ENCODE results near the gene YRDC.

Gene YRDC

GRCh38 chr1:37822906-37823815, 15.2 kb upstream of the YRDC start:
- in situ Hi-C loops (cut with HindIII; ENCODE audit: low sequenced_read_pairs), result no loop called here

DNA sequence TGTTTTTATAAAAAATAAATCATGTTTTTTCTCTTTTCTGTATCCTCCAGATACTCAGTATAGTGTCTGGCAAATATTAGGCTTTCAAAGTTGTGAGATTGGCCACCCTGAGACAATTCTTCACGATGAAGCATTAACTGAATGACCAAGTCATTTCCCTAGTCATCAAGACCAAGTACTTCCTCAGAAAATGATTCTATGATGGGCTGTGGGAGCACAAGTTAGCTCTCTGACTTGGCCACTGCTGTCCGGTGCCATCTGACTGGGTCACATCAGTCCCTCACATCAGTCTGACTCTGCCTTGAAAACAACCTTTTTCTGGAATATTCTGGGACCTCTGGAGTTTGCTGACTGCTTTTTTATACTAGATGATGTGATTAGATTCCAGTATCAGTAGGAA, 13.5 kb upstream of the YRDC start:
- in situ Hi-C loops (cut with HindIII; ENCODE audit: low sequenced_read_pairs), result no loop called here

DNA sequence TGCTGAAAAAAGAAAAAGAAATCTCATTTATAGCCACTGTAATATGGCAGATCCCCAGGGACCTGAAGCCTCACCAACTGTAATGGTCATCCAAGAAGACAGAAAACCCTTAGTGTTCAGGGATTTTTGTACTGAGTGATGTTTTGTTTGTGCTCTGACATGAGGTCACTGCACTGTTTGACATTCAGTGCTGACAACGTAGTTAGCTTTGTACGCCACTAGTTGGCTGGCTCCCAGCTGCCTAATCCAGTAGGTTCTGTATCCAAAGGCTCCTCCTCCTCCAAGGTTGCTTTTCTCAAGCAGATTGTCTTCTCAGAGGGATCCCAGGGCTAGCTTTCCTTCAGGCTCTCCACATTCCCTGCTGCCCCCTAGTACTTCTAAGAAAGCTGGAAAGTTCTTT, 9.5 kb upstream of the YRDC start:
- in situ Hi-C loops (cut with HindIII; ENCODE audit: low sequenced_read_pairs), result no loop called here

DNA sequence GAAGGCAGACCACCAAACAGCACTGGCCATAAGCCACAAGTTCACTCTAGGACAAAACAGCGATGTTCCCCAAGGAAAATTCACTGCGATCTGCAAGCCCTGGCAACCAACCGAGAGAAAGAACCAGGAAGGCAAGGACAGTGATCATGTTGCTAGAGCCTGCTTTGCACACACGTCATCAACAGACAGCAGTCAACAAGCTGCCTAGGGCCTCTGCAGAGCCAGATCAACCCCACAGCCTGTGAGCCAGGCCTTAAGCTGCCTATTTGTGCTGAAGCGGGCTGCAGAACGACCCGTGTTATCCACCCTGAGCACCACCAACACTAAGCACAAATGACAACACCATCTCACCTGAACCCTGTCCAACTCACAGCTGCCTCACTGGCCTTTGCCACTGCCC, 6.2 kb upstream of the YRDC start:
- in situ Hi-C loops (cut with HindIII; ENCODE audit: low sequenced_read_pairs), result no loop called here

DNA sequence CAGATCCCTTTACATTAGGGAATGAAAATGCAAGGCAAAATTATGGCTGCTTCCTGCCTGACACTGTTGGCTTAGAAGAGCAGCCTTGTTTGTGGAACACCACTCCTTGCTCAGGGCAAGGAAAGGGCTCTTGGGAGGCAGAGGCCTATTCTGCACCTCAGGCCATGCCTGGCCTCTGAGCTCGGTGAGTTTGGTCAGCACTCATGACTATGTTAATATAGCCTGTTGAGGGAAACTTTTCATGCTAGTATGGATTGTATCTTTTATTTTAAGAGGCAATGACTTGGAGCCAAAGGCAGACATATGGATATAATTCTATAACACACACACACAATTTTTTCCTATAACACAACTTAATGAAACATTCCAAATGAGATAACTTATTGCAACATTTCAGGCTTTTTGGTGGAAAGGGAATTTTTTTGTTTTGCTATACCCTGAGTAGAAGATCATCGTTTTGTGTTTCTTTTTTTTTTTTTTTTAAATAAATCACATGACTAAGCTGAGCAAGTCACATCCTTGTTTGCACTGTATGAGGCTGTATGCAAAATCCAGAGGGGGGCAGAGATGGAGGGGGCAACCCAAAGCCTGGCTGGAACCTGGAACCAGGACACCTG, 5.6 kb upstream of the YRDC start:
- in situ Hi-C loops (cut with HindIII; ENCODE audit: low sequenced_read_pairs), result no loop called here

- in situ Hi-C loops (cut with HindIII; ENCODE audit: low sequenced_read_pairs), result no loop called here
These were observed 3.1 kb upstream of the YRDC start for GRCh38 chr1:37811027-37811655.

DNA sequence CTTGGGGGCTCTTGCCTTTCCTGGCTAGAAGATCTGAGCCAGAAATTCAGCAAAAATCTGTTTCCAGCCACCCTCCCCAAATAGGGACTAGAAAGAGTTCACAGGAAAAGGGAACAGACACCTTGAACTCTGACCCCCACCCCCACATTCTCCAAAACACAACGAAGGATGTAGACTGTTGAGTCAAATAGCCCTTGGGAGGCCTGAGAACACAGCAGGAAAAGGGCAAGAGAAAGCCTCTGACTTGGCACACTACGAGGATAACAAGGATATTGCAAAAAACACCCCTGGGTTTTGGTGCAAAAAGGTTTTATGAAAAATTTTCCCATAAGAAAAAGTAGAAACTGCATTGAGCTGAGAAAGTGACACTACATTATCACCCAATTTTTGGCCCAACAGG, 1.9 kb upstream of the YRDC start:
- in situ Hi-C loops (cut with HindIII; ENCODE audit: low sequenced_read_pairs), result no loop called here

GRCh38 chr1:37808369-37809319, 636 bp upstream of the YRDC start:
- in situ Hi-C loops (cut with HindIII; ENCODE audit: low sequenced_read_pairs), result no loop called here

DNA sequence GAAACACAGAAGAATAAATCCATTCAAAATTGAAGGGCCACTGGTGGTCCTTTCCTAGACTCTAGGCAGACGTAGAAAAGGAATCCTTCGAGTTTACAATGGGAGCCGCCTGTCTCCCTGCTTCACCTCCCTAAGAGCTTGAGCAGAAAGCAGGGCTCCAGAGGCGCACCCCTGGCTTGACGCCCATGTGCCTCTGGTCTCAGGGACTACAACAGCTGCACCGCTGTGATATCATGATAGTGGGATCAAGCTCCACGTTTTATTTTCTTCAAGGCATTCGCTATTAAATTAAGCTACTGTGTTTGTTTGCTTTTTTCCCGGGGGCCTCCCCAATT, 821 bp downstream of the YRDC start:
- in situ Hi-C loops (cut with HindIII; ENCODE audit: low sequenced_read_pairs), result no loop called here

DNA sequence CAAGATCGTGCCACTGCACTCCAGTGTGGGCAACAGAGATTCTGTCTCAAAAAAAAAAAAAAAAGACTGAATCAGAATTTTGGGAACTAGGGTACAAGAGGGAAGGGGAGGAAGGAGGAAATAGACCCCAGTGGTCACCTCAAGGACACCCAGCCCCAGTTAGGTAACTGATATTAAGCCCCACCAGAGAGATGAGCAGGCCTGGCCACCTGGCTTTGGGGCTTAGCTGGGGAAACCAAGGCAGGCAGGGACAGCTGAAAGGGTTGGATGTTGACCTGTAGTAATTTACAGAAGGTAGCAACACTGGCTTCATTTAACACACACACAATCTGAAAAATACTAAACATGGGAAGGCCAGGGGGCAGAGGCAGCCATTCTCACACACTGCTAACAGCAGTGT, 5.6 kb downstream of the YRDC start:
- in situ Hi-C loops (cut with HindIII; ENCODE audit: low sequenced_read_pairs), result no loop called here

DNA sequence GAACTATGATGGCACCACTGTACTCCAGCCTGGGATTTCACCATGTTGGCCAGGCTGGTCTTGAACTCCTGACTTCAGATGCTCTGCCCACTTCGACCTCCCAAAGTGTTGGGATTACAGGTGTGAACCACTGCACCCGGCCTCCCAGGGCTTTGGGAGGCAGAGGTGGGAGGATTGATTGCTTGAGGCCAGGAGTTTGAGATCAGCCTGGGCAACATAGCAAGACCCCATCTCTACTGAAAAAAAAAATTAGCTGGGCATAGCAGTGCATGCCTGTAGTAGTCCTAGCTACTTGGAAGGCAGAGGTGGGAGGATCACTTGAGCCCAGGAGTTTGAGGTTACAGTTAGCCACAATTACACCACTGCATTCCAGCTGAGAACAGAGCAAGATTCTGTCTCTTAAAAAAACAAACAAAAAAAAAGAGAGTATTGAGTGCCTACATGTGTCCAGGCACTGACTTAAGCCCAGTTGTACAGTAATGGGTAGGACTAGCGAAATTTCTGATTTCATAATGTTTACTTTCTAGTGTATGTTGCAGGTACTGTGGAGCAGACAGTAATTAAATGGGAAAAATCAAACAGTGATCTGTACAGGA, 10.2 kb downstream of the YRDC start:
- in situ Hi-C loops (cut with HindIII; ENCODE audit: low sequenced_read_pairs), result no loop called here

GRCh38 chr1:37795340-37796125, 12.5 kb downstream of the YRDC start:
- in situ Hi-C loops (cut with HindIII; ENCODE audit: low sequenced_read_pairs), result no loop called here

DNA sequence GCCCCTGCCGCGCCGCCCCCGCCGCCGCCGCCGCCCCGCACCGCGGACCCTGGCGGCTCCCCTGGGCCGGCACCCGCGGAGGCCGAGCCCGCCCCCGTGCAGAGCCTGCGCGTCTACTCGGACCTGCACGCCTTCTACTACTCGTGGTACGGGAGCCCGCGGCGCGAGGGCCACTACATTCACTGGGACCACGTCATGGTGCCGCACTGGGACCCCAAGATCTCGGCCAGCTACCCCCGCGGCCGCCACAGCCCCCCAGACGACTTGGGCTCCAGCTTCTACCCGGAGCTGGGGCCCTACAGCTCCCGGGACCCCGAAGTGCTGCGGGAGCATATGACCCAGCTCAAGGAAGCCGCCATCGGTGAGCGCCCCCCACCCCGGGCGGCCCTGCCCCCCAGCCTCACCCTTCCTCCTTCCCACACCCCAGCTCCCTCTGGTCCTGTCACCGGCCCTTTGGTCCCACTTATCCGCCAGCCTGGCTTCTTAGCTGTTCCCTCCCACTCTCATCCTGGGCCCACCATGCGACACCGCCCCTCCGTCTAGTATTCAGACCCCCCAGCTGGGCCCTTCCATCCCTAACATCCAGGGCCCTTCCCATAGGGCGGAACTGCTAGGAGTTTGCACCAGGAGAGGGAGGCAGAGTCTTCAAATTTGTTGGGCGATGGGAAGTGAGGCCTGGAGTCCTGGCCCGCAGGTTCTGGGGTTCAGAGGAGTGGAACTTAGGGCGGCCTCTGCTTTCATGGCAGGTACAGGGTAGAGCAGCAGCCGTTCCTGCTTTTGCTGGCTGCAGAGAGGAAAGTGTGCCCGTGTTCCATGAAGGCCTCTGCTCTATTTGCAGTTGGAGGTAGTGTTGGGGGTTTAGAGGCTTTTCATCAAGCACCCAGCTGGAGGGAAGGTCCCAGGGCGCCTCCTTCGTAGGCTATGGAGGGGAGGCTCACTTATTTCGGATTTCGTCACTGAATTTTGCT, 13.4 kb downstream of the YRDC start:
- in situ Hi-C loops (cut with HindIII; ENCODE audit: low sequenced_read_pairs), result no loop called here

DNA sequence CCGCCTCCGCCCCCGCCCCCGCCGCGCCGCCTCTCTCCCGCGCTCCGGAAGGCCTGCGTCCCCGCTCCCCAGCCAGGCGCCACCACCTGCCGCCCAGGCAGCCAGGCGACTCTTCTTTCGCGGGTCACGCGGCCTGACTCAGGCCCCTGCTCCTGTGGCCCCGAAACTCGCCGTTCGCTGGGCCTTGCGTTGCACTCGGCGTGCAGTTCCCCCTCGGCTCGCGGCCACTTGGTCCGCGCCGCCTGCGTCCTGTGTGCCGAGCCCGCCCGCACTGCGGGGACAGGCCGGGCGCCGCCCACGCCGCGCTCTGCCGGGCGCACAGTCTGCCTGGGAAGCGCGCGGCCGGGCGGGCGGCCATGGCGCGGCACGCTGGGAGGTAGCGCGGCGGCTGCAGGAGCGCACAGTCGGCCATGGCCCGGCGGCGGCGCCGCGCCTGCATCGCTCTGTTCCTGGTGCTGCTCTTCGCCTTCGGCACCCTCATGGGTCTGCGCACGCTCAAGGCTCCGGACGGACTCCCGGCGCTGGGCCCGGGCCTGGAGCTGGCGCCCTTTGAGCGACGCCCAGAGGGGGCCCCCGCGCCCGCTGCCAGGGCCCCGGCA, 14.1 kb downstream of the YRDC start, which contains the start of gene MANEAL:
MANEAL (plus strand) TSS at position 75 of the 599 bp plus-strand sequence; CDS start at position 411, 336 bp downstream.
- in situ Hi-C loops (cut with HindIII; ENCODE audit: low sequenced_read_pairs), result no loop called here

GRCh38 chr1:37792943-37793686, 14.9 kb downstream of the YRDC start:
- in situ Hi-C loops (cut with HindIII; ENCODE audit: low sequenced_read_pairs), result no loop called here

DNA sequence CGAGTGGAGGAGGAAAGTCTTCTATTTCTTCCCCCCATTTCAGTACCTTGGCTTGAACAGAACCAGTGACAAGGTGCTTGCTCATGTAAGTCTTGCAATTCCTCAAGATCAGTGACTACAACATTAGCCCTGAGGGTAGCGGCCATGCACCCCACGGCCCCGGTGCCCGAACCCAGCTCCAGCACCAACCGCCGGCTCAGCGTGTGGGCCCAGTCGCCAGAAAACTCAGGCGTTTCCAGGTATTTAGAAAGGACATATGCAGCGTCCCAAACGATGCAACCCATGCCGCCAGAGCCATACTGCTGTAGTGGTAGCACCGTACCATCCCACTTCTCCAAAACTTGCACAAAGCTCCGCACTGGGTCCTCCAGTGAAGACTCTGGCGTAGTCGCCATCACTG, 25.5 kb downstream of the YRDC start:
- in situ Hi-C loops (cut with HindIII; ENCODE audit: low sequenced_read_pairs), result no loop called here

GRCh38 chr1:37778654-37779053, 29.4 kb downstream of the YRDC start:
- in situ Hi-C loops (cut with HindIII; ENCODE audit: low sequenced_read_pairs), result no loop called here

Data from endothelial cell of hepatic sinusoid (primary cell).